Activated T-cell treated with anti-CD3 and anti-CD28 coated beads, Interleukin-2, amount 50 U/mL, for 72 hours (primary cell): ENCODE results near the gene PRKCE. TPM values are rescaled to one million over a fixed set of nuclear protein-coding genes. Genes with fewer than 3 reads are reported as not detected.

Experiments
- ATAC-seq, 2 donors: fragments of 150-1000 bp; cut with Tn5 transposase; replicated peaks in 1 of 2; 2 replicates each; pipeline ENCODE4 v1.10.0; 2021; ENCODE audit warnings: moderate library complexity in 2 of 2, mild to moderate bottlenecking in 1 of 2
- DNase-seq, 2 donors: peaks; one replicate each; pipeline ENCODE4 v3.0.0; 2021 to 2022; ENCODE audit warnings: mixed read lengths in 1 of 2
- H3K27ac Mint-ChIP-seq: one replicate; pipeline ENCODE4 v1.8.0; 2022; ENCODE audit warnings: mild to moderate bottlenecking, moderate library complexity, mixed read lengths
- H3K27me3 Mint-ChIP-seq: one replicate; pipeline ENCODE4 v1.8.0; 2022; ENCODE audit warnings: low read depth, mixed read lengths
- H3K36me3 Mint-ChIP-seq, 2 donors: one replicate each; pipeline ENCODE4 v1.8.0; 2022; ENCODE audit warnings: mixed read lengths in 2 of 2, mild to moderate bottlenecking in 1 of 2; ENCODE audit not compliant: insufficient read depth in 2 of 2
- H3K4me1 Mint-ChIP-seq: one replicate; pipeline ENCODE4 v1.8.0; 2022; ENCODE audit warnings: low read depth, mixed read lengths
- H3K4me3 Mint-ChIP-seq, 2 donors: one replicate each; pipeline ENCODE4 v1.8.0; 2022; ENCODE audit warnings: mild to moderate bottlenecking in 2 of 2, mixed read lengths in 2 of 2, moderate library complexity in 2 of 2
- H3K9me3 Mint-ChIP-seq, 2 donors: one replicate each; pipeline ENCODE4 v1.8.0; 2022; ENCODE audit warnings: mixed read lengths in 2 of 2
- total RNA-seq, 2 donors: library from RNA; stranded (reverse); gene quantifications; one replicate each; pipeline ENCODE4 v1.2.3, GENCODE V29; 2022

PRKCE gene
- total RNA-seq, 2 donors from 2014 or later: 19.3 to 35.3 TPM

DNA sequence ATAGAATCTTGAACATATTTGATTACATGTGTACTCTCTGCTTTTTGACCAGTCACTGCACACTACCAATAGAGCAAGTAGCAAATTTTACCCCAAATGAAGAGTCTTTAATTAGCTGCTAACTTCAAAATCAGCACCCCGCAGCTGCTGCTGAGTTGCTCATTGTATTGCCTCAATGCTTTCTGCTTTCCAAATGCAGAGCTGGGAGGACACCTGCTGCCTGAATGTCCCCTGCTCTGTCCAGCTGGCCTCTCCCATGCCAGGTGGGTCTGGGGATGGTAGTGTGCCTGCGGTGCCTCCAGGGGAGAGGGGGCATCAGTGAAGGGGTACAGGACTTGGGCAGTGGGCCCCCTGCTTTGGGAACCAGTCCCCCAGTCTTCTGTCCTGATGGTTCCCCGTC, 184.8 kb downstream of the PRKCE start:
- Mint-ChIP-seq H3K4me1 (peaks cover 15% of the 10 kb centered on the region), H3K27me3 (no peaks in the 10 kb centered on the region), H3K36me3 (peaks cover 0 to 1% of the 10 kb centered on the region in 2 donors), H3K4me3 (no peak overlapping the region), H3K27ac (no peak overlapping the region), H3K9me3 (peaks cover 0 to 2% of the 10 kb centered on the region in 2 donors)
- no peak for ATAC-seq
- no peak for DNase-seq

DNA sequence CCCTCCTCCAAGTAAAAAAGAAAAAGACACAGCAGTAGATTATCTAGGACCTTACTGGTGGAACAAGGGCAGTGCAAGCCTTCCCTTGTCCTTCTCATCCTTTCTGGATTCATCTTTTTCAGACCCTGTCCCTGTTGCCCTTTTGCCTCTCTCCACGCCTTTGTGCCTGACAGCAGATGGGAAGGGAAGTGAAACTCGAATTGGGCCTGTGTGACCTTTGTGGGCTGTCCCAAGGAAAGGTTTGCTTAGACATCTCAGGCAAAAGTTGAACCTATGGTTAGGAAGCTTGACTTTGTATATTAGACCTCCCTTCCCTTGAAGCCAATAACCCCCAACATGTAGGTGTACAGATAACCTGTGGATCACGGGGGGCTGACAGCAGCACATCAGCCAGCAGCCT, 185.3 kb downstream of the PRKCE start:
- no peak overlapping the region for H3K27ac Mint-ChIP-seq
- no peaks in the 10 kb centered on the region for H3K27me3 Mint-ChIP-seq

DNA sequence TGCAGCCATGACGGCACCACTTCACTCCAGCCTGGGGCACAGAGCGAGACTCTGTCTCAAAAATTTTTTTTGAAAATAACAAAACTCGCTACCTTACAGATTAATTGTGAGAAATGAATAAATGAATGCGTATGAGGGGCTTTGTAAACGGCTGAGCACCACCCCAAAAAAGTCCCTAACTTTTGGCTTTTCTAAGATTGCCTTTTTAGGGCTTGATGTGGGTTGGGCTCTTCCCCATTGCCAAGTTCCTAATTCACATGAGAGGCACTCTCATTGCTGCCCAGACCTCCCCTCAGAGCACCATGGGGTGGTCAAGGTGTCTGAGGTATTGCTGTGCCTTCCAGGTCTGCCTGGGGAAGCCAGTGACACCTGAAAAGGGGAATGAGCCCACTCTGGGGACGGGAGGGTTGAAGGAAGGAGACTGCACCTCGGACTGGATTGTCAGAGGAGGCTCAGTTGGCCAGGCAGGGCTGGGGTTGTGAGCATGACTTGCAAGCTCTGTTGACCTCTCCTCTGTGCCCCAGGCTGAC, 186.4 kb downstream of the PRKCE start:
- no peaks in the 10 kb centered on the region for H3K9me3 Mint-ChIP-seq
- H3K27ac Mint-ChIP-seq: no peak overlapping the region
- no peak overlapping the region for H3K4me3 Mint-ChIP-seq
- H3K36me3 Mint-ChIP-seq: no peaks in the 10 kb centered on the region
- DNase-seq: no peak
- peaks cover 23% of the 10 kb centered on the region for H3K4me1 Mint-ChIP-seq
- no peak for ATAC-seq
- H3K27me3 Mint-ChIP-seq: no peaks in the 10 kb centered on the region

More for the DNA sequence above, 185.3 kb downstream of the PRKCE start:
- H3K4me3 Mint-ChIP-seq: no peak overlapping the region
- no peaks in the 10 kb centered on the region for H3K9me3 Mint-ChIP-seq
- no peaks in the 10 kb centered on the region for H3K36me3 Mint-ChIP-seq
- ATAC-seq: no peak
- peaks cover 15% of the 10 kb centered on the region for H3K4me1 Mint-ChIP-seq
- no peak for DNase-seq

DNA sequence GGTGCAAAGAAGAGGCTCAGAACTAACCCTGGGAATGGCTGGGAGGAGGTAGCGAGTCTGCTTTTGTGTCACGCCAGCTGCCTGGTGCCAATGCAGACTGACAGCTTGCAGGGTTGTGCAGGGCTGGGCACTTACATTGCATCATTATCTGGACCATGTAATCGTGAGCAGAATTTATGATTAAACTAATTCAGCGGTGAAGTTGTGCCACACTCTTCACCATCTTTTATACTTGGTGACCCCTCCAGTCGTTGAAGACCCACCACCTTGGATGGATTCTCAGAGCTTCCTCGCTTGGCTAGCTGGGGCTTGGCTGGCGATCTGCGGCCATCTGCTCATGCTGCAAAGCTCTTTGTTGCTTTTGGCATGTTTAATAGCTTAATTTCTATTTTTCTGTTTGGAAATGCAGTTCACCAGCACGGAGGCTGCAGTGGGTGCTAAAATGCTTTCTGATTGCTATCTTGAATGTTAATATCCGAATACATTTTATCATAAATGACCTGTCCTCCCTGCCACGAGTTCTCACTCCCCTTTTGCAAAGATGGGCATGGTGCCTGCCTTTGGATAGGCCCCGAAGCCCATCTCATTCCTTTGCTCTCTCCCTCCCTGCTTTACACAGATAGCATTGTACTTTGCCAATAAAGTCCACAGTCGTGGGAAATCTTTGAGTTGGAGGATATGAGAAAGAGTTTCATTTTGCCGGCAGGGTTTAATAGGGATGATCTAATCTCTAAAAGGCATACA, 188.2 kb downstream of the PRKCE start:
- no peak overlapping the region for H3K27ac Mint-ChIP-seq
- H3K27me3 Mint-ChIP-seq: no peaks in the 10 kb centered on the region
- H3K36me3 Mint-ChIP-seq: no peaks in the 10 kb centered on the region
- ATAC-seq: no peak
- peaks cover 41% of the 10 kb centered on the region for H3K4me1 Mint-ChIP-seq
- no peak overlapping the region for H3K4me3 Mint-ChIP-seq
- no peak for DNase-seq
- H3K9me3 Mint-ChIP-seq: no peaks in the 10 kb centered on the region

DNA sequence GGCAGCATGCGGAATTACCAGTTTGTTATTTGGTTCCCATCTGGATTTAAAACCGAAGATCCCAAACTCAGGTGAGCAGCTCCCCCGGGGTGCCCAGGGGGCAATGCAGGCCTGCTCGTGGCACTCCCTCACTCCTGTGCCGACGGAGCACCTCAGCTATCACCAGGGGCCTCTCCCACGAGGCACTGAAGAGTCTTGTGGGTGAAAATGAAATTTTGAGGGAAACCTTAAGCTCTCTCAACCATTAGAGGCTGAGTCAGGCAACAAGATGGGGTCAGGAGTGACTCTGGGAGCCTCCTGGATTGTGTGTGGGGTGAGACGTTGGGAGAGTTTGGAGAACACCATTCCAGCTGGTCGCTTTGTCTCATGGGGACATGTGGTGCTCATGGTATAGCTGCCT, 189.0 kb downstream of the PRKCE start:
- no peak for DNase-seq
- ATAC-seq: peak; percentile 21 to 31
- Mint-ChIP-seq H3K4me1 (peaks cover 47% of the 10 kb centered on the region), H3K27ac (no peak overlapping the region), H3K9me3 (no peaks in the 10 kb centered on the region), H3K4me3 (no peak overlapping the region), H3K27me3 (no peaks in the 10 kb centered on the region), H3K36me3 (no peaks in the 10 kb centered on the region)

DNA sequence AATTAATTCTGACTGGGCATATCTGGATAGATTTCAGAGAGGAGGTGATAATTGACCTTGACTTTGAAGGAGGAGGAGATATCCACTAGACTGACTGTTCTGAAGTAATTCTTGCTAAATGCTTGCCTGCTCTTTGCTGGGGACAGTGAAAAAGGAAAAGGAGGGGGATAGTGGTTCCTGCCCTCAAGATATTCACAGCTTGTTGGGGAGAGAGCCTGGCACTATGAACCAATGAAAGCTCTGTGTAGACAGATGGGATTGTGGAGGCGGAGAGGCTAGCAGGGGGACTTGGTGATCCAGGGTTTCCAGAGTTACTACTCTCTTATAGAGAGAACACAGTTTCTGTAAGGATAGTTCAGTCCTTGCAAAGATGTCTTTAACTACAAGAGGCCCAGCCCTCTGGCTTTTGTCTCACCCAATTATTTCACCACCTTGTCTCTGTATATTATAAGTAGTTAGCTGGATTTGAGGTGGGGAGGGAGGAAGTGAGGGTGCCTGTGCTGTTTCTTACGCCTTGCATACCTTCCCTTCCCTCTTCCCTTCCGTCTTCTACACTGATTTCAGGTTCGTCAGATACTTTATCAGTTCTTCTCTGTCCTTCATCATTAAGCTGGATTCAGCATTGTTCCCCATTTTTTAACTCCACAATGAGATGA, 190.4 kb downstream of the PRKCE start:
- DNase-seq: no peak
- H3K4me1 Mint-ChIP-seq: peaks cover 44% of the 10 kb centered on the region
- H3K27me3 Mint-ChIP-seq: no peaks in the 10 kb centered on the region
- no peaks in the 10 kb centered on the region for H3K9me3 Mint-ChIP-seq
- H3K36me3 Mint-ChIP-seq: no peaks in the 10 kb centered on the region
- no peak for ATAC-seq
- no peak overlapping the region for H3K4me3 Mint-ChIP-seq
- no peak overlapping the region for H3K27ac Mint-ChIP-seq

DNA sequence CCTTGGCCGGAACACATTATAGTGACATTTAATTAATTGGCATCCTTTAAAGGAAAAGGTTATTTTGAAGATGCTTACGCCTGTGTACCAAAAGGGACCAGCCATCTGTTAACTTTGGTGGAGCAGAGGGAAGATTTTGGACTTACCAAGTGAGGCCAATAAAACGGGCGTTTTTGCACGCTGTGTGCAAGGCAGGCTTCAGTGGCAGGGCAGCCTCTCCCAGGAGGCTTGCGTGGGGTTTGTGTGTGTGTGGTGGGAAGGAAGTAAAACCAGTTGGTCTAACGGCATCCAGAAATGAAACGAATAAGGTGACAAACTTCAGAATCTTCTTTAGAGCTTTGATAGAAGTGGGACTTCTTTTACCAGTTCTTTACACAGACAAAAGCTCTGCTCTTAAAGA, 191.7 kb downstream of the PRKCE start:
- Mint-ChIP-seq H3K4me3 (peak overlapping the region; percentile 6 to 56), H3K36me3 (no peaks in the 10 kb centered on the region), H3K9me3 (no peaks in the 10 kb centered on the region), H3K27ac (no peak overlapping the region), H3K27me3 (no peaks in the 10 kb centered on the region), H3K4me1 (peaks cover 41% of the 10 kb centered on the region)
- ATAC-seq (no peak), DNase-seq (no peak)

DNA sequence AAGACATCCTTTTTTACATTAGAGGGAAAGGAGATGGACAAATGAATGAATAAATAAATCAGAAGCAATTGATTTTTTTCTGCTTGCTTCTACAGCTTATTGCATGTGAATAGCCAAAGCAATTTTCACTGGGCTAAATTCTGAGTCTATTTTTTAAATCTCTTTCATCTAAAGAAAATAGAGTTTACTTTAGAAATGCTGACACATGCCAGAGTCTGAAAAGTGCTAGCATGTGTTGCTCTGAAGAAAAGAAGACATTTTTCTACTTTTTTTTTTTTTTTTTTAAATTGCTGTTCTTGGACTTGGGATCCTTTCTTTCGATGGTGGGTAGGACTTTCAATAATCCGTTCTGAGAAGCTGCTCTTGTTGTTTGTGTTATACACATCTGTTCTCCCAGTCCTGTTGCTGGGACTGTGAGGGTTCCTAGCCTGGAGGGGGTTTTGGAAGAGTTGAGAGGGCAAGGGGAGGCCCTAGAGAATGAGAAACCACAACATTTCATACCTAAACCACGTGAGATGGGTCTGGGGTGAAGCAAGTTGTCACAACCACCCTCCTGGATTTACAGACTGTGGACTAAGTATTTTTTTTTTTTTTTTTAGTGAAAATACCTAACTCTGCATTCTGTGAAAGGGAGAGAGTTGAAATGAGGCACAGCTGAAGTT, 193.5 kb downstream of the PRKCE start:
- Mint-ChIP-seq H3K36me3 (peaks cover 0 to under 1% of the 10 kb centered on the region in 2 donors), H3K27me3 (no peaks in the 10 kb centered on the region), H3K4me1 (peaks cover 52% of the 10 kb centered on the region), H3K4me3 (no peak overlapping the region), H3K9me3 (no peaks in the 10 kb centered on the region), H3K27ac (no peak overlapping the region)
- DNase-seq (no peak), ATAC-seq (peak; percentile 44 to 57)

DNA sequence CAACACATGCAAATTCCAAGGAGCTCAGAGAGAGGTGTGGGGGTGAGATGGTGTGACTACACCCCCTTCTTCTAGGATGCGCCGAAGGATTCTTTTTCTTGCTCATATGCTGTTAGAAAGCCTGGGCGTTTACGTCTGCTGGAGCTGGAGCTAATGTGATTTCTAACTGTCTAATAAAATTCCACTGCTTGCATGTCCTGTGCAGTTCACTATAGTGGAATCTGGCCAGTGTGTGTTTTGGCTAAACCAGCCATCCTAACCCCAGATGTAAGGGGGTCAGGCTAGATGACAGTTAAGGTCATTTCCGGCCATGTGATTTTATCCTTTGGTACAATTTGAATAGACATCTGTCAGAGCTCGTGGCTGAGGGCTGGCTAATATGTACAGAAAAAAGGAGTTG, 194.1 kb downstream of the PRKCE start:
- H3K36me3 Mint-ChIP-seq: peaks cover 0 to 3% of the 10 kb centered on the region in 2 donors
- H3K27ac Mint-ChIP-seq: no peak overlapping the region
- H3K27me3 Mint-ChIP-seq: no peaks in the 10 kb centered on the region
- H3K9me3 Mint-ChIP-seq: no peaks in the 10 kb centered on the region
- ATAC-seq (no peak), DNase-seq (no peak)
- no peak overlapping the region for H3K4me3 Mint-ChIP-seq
- H3K4me1 Mint-ChIP-seq: peaks cover 52% of the 10 kb centered on the region

DNA sequence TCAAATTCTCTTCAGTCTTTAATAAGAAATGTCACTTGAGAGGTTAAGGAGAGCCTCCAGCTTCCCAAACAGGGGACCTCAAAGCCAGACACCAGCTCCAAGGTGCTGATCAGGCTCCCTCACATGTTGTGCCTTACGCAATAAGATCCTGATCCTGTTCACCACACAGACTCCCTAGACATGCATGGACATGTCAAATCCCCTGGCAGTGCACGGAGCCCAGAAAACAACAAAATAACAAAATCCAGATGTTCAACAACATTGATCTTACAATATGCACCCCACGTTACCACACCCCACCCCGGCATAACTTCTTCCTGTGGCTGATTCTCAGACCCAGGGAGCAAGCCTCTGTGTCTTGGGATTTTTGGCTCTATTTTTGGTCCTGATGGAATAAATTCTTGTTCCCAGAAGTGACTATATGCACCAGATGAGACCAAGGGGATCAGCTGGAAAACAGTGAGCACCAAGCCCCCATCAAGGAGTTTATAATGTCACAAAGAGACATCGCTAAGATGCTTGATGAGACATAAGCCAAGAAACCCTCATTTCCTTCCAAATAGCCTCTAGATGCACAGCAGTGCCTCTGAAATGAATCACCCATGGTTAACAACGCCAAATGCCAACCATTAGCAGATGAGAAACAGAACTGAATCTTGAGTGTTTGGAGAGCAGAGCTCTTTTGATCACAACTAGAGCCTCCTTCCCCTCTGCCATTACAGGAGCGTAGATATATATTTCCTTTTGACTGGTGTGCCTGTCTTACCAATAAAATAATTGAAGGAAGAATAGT, 198.2 kb downstream of the PRKCE start:
- peak overlapping the region; percentile 59 for H3K27ac Mint-ChIP-seq
- no peaks in the 10 kb centered on the region for H3K27me3 Mint-ChIP-seq
- peak; percentile 28 to 34 for DNase-seq
- ATAC-seq: peak; percentile 87 to 92
- peaks cover 32% of the 10 kb centered on the region for H3K4me1 Mint-ChIP-seq
- H3K4me3 Mint-ChIP-seq: peak overlapping the region; percentile 33 to 56
- H3K36me3 Mint-ChIP-seq: peaks cover 4 to 7% of the 10 kb centered on the region in 2 donors
- peaks cover 0 to 2% of the 10 kb centered on the region in 2 donors for H3K9me3 Mint-ChIP-seq

DNA sequence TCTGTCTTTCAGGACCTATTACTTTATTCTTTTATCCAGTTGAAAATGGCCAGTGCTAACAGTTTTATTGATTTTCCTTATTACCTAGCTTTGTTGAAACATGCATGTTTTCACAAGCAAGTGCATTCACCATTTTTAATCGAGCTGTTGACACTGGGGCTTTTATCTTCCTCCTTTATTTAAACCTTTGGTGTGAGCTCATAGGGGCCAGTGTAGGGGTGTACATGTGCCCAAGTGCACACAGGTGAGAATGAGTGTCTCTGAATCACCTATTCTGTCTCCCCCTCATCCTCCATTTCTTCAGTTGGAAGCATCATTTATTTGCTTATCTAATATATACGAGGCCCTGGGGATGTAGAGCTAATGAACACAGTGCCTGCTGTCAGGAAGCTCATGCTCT, 199.1 kb downstream of the PRKCE start:
- no peaks in the 10 kb centered on the region for H3K27me3 Mint-ChIP-seq
- H3K4me3 Mint-ChIP-seq: peak overlapping the region in 1 of 2 donors; percentile 22
- peaks cover 4 to 7% of the 10 kb centered on the region in 2 donors for H3K36me3 Mint-ChIP-seq
- peaks cover 0 to 2% of the 10 kb centered on the region in 2 donors for H3K9me3 Mint-ChIP-seq
- H3K27ac Mint-ChIP-seq: peak overlapping the region; percentile 12
- DNase-seq: no peak
- ATAC-seq: no peak
- H3K4me1 Mint-ChIP-seq: peaks cover 27% of the 10 kb centered on the region

DNA sequence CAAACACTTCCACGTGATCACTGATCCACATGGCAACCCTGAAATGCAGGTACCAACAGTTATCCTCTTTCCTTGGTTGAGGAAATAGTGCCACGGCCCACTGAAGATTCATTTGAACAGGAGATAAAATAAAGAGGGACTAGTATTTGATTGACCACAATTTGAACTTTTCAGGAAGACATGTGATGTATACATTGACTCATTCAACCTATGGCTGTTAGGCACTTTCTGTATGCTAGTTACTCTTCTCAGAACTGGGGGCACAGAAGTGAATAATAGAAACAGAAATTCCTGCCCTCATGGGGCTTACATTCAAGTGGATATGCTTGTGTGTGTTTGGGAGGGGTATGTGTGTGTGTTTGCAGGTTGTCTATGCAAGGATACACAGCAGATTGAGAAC, 199.6 kb downstream of the PRKCE start:
- Mint-ChIP-seq H3K36me3 (peaks cover 4 to 7% of the 10 kb centered on the region in 2 donors), H3K9me3 (peaks cover 0 to 2% of the 10 kb centered on the region in 2 donors), H3K4me1 (peaks cover 27% of the 10 kb centered on the region), H3K4me3 (no peak overlapping the region), H3K27me3 (no peaks in the 10 kb centered on the region), H3K27ac (no peak overlapping the region)
- DNase-seq (no peak), ATAC-seq (no peak)
